GM18499 (cell line): ENCODE measurements around the gene WFIKKN1.
A peak's percentile ranks its signal among the peaks of the same experiment; 100 is the strongest.

Experiments
- ATAC-seq: cut with Tn5 transposase; IDR thresholded peaks from one replicate; pipeline ENCODE4 v1.9.1; 2021; ENCODE audit warnings: moderate number of reproducible peaks; ENCODE audit not compliant: insufficient read depth, unreplicated experiment

Gene WFIKKN1, protein sequence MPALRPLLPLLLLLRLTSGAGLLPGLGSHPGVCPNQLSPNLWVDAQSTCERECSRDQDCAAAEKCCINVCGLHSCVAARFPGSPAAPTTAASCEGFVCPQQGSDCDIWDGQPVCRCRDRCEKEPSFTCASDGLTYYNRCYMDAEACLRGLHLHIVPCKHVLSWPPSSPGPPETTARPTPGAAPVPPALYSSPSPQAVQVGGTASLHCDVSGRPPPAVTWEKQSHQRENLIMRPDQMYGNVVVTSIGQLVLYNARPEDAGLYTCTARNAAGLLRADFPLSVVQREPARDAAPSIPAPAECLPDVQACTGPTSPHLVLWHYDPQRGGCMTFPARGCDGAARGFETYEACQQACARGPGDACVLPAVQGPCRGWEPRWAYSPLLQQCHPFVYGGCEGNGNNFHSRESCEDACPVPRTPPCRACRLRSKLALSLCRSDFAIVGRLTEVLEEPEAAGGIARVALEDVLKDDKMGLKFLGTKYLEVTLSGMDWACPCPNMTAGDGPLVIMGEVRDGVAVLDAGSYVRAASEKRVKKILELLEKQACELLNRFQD

GRCh38 chr16:630815-631405, at the start of gene WFIKKN1:
TSS of gene WFIKKN1 (plus strand) at chr16:630985. CDS start at chr16:631254, 269 bp downstream.
- no peak for ATAC-seq

DNA sequence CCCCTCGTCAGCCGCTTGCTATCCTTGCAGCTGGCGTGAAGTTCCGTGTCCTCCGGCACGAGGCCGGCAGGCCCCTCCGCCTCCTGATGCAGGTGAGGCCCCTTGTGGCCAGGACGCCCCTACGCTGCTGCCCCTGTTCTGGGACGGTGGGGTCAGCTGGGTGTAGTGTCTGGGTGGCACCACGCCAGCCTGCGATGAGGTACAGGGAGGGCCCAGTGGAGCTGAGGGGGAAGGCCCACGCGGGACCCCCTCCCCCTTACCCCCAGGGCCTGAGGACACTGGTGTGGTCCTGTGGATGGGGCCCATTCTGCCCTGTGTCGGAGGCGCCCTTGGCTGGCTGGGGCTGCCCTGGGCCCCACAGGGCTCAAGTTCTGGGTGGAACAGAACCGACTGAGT, 48.6 kb upstream of the WFIKKN1 start:
- no peak for ATAC-seq

DNA sequence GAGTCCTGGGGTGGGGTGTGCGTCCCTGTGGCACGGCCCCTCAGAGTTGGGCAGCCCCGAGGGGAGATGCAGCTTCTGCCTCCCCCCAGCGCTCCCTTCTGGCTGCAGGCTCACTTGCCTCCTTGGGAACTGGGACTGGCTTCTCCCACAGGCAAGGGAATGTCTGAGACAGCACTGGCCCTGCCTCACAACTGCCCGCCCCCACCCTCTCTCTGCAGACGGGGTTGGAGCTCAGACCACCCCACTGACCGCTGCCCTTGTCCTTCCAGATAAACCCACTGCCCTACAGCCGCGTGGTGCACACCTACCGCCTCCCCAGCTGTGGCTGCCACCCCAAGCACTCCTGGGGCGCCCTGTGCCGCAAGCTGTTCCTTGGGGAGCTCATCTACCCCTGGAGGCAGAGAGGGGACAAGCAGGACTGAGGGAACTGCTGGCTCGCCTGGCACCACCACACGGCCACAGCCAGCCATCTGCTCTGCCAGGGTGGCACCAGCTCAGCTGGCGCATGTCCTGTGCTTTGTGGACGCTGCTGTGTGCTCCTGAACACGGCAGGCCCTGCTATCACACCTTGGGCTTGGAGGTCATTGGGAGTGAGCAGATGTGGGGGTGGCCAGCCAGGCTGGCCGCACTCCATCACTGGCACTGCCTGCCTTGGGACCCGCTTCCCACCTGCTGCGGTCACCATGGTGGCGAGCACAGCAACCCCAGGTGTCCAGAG, 48.0 kb upstream of the WFIKKN1 start:
- ATAC-seq, result no peak

DNA sequence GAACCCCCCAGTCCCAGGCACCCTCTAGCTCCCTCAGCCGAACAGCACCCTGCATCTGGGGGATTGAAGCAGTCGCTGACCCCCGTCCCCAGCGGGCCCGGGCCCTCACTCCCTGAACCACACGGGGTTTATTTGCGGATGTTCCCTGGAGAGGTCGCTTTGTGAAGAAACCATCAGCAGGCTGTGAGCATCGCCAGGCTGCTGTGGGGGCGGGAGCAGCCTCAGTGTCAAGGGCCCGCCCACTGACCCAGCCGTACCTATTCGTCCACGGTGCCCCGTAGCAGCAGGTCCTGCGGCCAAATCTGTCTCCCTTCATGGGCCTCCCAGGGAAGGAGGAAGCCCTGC, 47.3 kb upstream of the WFIKKN1 start:
- no peak for ATAC-seq

- ATAC-seq, result no peak
These were observed 46.8 kb upstream of the WFIKKN1 start for GRCh38 chr16:583815-584591.

DNA sequence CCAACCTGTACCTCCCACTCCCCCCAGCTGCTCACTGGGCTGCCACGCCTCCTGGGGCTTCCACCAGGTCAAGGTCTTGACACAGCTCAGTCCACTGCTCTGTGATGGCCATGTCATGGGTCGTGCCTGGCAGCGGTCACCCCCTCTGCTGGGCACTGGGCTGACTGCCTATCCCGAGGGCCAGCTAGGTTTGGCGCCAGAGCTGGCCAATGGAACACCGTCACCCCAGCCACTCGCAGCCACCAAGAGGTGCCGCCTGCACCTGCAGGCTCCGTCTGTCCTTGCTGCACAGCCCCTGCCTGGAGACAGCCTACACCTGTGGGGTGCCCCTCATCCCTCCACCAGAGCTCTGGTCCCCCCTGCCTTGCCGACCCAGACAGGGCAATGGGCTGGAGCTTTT, 45.4 kb upstream of the WFIKKN1 start:
- no peak for ATAC-seq

DNA sequence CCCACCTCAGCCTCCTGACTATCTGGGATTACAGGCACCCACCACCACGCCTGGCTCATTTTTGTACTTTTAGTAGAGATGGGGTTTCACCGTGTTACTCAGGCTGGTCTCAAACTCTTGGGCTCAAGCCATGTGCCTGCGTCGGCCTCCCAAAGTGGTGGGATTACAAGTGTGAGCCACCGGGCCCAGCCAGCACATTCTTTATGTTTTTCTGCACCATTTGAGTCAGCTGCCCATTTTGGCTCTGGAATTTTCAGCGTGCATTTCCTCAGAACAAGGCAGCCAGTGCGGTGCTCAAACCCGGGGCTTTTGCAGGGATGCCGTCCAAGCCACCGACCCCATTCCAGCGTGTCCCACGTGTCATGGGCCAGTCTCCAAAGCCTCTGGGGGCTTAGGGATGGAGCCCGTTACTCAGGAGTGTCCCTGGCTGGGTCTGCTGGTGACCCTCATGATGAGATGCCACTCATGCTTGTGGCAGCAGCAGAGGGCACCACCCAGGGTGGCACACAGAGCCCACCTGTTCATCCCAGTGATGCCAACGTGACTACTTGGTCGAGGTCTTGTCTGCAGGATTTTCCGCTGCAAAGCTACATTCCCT, 44.6 kb upstream of the WFIKKN1 start:
- no peak for ATAC-seq

GRCh38 chr16:586645-587590, 43.9 kb upstream of the WFIKKN1 start:
- ATAC-seq, result no peak

- ATAC-seq, result no peak
These were observed 42.2 kb upstream of the WFIKKN1 start for GRCh38 chr16:588639-588888.

- ATAC-seq, result peak; percentile 55
These were observed 41.7 kb upstream of the WFIKKN1 start for GRCh38 chr16:588889-589657.

DNA sequence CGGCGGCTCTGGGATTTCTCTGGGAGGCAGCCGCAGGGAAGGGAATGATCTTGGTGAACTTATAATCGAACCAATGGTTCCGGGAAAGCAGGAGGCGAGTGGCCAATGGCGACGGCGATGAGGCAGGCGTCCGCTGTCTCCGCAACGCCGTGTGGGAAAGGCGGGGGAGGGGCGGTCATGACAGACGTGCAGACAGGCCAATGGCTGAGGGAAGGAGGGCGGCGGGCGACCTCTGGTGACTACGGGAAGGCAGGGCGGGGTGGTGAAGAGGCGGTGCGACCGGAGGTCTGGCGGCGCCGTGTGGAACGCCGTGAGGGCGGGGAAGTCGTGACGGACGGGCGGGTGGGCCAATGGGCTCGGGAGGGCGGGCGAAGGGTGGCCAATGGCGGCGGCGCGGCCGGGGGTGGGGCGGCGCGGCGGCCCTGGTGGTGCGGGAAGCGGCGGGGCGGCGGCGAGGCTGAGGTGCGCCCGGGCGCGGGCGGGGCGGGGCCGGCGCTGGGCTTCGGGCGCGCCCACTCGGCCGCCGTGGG, 41.1 kb upstream of the WFIKKN1 start, which contains the start of gene RAB40C:
RAB40C (plus strand) TSS at position 409 of the 530 bp plus-strand sequence. CDS start 226 bp downstream, outside the sequence.
- ATAC-seq, result peak; percentile 56

- no peak for ATAC-seq
These were observed 40.5 kb upstream of the WFIKKN1 start for GRCh38 chr16:590188-590814.

GRCh38 chr16:590815-591200, 40.0 kb upstream of the WFIKKN1 start:
- no peak for ATAC-seq

DNA sequence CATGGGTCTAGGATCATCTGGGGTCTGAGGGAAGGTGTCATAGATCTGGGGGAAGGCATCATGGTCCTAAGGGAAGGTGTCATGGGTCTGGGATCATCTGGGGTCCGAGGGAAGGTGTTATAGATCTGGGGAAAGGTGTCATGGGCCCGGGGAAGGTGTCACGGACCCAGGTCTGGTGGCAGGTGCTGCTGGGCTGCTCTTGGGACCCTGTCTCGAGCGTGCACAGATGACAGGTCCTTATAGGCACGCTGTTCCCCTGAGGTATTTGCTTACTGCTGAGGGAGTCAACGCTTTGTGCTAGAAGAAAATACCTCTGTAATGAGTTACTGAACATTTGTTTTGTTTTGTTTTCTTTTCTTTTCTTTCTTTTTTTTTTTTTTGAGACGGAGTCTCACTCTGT, 39.6 kb upstream of the WFIKKN1 start:
- no peak for ATAC-seq

GRCh38 chr16:591892-592517, 38.8 kb upstream of the WFIKKN1 start:
- no peak for ATAC-seq

- ATAC-seq, result no peak
These were observed 38.1 kb upstream of the WFIKKN1 start for GRCh38 chr16:592518-593306.
